Sigmoid colon (tissue), 4 donors: ENCODE measurements around the gene TMBIM1.

ENCODE experiments used
- POLR2A ChIP-seq, 2 donors: fragments of 450-650 bp; IDR thresholded peaks; one replicate each; pipeline ENCODE4 v1.6.1; 2016; ENCODE audit warnings: antibody characterized with exemption in 2 of 2, mild to moderate bottlenecking in 2 of 2, moderate library complexity in 2 of 2
- POLR2AphosphoS5 ChIP-seq, 4 donors: sonication (generic); formaldehyde crosslinking; IDR thresholded peaks; one replicate each; pipeline ENCODE4 v1.6.1; 2017; ENCODE audit warnings: antibody characterized with exemption in 4 of 4
- TF ChIP-seq, protein P1 (sequence below), 4 experiments: fragments of 450-650 bp in 3 of 4; fragments of 200-600 bp in 1 of 4; IDR thresholded peaks; one replicate each; pipeline ENCODE4 v1.5.1; 2016 to 2019; ENCODE audit warnings: antibody characterized with exemption in 4 of 4, mild to moderate bottlenecking in 3 of 4, moderate library complexity in 2 of 4

DNA sequence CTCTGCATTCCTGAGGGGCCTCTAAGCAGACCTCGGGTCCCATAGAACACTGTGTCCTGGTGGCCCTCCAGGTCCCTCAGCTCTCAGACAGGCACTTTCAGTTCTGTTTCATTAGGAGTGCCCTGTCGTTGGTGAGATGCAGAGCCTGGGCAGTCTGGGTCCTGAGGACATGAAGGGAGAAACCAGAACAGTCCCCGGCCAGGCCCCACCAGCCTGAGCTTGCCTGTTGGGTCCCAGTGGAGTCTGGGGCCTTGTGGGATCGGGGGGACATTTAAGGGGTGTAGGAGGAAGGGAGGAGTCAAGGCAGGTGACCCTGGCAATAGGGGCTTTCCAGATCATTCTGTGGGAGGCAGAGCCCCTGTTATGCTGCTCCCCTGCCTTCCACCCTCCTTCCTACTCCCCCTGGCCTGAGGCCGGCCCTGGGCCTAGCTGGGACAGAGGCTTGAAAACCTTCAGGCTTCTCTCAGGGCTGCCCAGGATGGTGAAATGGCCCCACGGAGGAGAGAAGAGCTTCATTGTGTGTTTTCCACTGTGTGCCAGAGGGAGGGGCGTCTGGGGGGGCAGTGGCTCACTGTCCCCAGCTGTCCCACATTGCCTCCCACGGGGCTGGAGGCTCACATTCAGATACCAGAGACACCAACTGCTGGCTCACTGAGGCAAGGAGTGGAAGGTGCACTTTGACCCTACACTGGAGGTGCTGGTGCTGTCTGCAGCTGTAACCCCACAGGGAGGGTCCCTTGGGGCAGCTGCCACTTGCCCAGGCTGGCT lies 37.7 kb upstream of the TMBIM1 start:
- no peak for TF ChIP-seq POLR2A (IDR thresholded peaks at IDR 0.05)
- TF ChIP-seq, protein P1, sequence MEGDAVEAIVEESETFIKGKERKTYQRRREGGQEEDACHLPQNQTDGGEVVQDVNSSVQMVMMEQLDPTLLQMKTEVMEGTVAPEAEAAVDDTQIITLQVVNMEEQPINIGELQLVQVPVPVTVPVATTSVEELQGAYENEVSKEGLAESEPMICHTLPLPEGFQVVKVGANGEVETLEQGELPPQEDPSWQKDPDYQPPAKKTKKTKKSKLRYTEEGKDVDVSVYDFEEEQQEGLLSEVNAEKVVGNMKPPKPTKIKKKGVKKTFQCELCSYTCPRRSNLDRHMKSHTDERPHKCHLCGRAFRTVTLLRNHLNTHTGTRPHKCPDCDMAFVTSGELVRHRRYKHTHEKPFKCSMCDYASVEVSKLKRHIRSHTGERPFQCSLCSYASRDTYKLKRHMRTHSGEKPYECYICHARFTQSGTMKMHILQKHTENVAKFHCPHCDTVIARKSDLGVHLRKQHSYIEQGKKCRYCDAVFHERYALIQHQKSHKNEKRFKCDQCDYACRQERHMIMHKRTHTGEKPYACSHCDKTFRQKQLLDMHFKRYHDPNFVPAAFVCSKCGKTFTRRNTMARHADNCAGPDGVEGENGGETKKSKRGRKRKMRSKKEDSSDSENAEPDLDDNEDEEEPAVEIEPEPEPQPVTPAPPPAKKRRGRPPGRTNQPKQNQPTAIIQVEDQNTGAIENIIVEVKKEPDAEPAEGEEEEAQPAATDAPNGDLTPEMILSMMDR (IDR thresholded peaks at IDR 0.05): no peak
- no peak for TF ChIP-seq POLR2AphosphoS5 (IDR thresholded peaks at IDR 0.05)
